Stimulated activated CD4-positive, alpha-beta T cell treated with anti-CD3 and anti-CD28 coated beads, Interleukin-12 subunit alpha, Interleukin-12 subunit beta, amount 100 ng/mL, for 4 hours (primary cell): Measurements from ENCODE around the gene DDX47.

Source experiments
- DNase-seq: peaks from one replicate; pipeline ENCODE4 v3.0.0-alpha.2; 2020

DDX47 gene

DNA sequence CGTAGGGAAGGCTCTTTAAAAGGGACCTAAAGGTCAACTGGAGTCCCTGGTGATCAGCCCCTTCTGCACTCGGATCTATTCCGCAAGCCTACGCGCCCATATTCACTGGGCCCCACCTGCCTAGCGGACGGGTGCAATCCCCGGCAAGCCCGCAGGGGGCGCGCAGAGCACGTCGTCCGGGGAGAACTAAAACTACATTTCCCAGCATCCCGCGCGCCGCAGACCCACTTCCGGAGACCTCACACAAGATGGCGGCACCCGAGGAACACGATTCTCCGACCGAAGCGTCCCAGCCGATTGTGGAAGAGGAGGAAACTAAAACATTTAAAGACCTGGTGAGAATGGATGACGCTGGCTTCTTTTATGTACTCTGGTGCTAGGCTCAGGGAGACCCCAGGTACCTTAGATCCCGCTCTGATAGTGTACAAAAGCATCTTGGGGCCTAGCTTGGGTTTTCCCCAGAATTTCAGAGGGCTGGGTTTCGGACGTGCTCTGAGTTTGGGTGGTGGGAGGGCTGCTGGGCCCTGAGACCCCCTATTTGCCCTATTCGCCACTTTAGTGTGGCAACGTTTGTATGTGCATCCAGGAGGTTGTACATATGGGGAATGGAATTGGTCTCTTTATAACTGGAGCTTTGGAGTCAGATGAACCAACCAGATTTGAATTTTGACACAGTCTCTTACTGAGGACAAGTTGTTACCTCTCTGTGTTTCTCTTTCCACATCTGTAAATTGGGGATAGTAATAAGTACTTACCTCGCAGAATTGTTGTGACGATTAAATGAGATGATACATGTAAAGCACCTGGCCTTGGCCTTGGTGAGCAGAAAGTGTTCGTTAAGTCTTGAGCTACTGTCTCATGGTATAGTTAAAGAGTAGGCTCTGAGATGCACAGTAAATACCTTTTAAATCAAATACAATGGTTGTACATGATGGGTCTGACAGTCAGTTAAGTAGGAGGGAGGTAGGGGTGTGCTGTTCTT lies at the start of gene DDX47:
Gene DDX47 (plus strand): TSS at position 227 of the 982 bp plus-strand sequence. CDS start 22 bp downstream, at position 249.
- DNase-seq: peak; percentile 98

DNA sequence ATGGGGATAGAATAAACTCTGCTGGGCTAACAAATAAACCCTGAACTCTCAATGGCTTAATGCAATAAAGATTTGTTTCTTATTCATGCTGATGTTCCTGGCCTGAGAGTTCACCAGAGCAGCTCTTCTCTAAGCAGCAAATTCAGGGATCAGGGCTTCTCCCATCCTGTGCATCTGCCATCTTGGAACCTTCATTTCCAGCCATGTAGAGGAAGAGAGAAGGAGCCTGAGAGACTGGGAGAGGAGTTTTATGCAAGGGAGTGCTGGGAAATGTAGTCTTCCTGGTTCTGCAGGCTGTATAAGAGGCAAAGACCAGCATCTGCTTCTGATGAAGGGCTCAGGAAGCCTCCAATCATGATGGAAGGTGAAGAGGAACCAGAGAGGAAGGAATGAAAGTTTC lies 48.3 kb upstream of the DDX47 start:
- no peak for DNase-seq

DNA sequence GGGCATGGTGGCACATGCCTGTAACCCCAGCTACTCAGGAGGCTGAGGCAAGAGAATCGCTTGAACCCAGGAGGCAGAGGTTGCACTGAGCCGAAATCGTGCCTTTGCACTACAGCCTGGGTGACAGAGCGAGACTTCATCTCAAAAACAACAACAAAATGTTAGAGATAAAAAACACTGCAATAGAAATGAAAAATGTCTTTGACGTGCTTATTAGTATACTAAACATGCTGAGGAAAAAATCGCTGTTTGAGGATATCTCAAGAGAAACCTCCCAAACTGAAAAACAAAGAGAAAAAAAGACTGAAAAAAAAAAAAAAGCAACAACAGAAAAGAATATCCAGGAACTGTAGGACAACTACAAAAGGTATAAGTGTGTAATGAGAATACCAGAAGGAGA lies 42.9 kb upstream of the DDX47 start:
- DNase-seq: no peak

DNA sequence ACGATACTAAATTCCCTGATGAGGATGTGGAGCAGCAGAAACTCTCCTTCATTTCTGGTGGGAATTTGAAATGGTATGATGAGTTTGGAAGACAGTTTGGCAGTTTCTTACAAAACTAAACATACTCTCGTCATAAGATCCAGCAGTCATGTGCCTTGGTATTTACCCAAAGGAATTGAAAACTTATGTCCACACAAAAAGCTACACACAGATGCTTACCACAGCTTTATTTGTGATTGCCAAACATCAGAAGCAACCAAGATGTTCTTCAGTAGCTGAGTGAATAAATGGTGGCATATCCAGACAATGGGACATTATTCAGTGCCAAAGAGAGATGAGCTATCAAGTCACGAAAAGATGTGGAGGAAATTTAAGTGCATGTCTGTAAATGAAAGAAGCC lies 38.4 kb upstream of the DDX47 start:
- no peak for DNase-seq

DNA sequence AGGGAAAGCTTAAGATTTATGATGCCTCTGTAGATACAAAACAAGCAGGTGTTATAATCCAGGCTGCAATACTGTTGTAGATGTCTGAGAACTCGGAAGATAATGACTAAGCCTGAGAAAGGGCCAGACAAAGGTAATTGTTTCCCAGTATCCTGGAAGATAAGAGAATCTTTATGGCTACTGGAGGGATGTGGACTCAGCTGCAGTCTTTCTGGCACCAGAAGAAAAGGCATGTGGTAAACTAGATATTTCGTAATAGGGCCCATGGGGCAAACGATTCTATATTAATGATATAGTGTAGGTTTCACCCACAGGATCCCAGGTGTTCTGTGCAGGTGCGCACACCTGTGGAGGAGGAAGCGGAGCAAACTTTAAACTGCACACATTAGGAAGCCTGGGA lies 36.9 kb upstream of the DDX47 start:
- DNase-seq: no peak

DNA sequence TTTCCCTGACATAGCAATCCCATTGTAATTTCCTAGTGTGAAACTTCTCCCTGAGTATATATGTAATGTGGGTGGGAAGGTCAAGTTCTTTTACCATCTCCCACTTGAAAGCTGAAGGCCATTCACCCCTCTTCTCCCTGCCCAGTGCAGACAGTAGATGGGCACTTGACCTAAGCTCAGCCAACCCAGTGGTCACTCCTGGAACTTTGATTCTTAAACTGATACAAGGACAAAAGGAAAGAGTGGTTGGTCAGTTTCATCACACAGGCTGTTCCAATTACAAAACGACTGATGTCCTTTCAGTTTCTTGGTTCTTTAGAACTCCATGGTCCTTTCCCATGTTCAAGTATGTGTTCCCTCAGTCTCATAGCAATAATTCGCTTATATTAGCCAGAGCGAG lies 36.1 kb upstream of the DDX47 start:
- DNase-seq: no peak

DNA sequence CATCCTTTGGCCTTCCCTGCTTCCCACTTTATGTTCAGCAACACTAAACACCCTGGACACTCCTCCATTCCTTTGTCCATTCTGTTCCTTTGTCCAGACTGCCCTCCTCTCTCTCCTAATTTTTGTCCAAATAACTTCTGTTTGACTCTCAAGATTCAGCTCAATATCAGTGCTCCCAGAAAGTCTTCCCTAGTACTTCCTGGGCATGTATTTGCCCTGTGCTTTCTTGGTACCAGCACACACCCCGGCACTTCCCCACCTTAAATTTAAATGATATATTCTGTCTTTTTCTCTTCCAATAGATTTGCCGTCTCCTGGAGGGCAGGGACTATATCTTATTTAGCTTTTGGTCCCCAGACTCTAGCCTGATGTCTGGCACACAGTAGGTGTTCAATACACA lies 34.1 kb upstream of the DDX47 start:
- no peak for DNase-seq

DNA sequence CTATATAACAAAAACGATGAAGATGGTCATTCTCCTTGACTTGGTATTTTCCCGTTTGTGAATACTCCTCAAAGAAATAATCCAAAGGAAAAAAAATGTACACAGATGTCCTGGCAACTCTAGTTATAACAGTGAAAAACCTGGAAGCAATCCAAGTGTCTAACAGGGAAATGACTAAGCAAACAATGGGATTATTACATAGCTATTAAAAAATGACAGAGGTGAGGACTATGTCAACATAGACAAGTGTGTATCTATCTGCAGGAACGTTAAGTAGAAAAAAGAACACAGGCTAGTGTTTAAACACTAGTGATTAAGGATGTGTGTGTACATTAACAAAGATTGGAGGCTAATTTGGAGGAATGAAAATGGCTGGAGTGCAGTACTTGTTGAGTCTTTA lies 33.6 kb upstream of the DDX47 start:
- DNase-seq: no peak

DNA sequence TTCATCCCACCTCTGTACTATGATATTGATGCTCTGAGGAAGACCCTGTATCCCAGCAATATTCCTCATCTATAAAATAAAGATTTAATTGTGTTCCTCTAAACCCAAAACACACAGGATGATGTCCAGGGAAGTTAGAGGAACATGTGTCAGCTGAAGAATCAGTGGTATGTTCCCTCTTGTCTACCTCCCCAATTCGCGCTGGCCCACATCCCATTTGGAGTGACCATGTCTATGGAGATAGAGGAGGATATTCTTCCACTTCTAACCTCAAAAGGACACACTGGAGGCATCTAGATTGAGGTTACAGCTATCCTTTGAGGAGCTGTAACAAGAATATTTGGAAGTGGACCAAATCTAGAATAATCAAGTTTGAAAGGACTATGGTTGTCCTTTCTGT lies 29.0 kb upstream of the DDX47 start:
- no peak for DNase-seq

DNA sequence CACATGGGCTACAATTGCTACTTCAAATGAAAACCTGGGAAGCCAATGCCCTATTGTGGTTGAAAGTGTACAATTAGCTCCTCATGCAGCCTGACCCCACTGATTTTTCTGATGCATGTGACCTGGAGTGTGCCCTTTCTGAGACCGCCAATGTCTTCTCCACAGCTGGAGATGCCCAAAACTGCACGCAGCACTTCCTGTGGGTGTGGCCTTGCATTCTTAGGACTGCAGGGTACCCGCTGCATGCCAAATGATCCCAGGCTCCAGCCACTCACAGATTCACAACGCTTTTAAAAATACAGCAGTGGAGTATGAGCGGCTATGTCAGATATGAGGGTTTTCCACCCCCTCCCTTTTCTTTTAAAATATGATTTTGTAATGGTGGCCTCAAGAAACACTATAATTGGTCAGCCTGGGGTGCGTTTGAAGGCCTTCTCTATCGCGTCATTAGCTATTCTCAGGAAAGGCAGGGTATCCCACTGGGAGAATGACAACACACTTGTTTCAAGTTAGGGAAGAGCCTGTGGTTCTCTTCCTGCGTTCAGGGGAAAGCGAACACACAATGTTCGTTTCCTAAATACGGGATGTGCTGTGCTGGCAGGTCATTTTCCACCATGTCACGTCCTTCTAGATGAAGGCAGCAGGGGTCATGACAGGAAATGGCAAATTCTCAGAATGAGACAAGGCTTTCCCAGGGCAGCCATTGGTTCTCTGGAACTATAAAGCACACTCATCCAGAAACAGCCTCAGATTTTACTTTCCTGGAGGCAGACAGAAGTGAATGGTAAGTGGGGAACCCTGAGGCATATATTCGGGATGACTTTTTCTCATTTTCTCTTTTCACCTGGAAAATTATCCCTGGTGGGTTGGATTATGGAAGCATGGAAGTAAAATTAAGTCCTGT lies 28.0 kb upstream of the DDX47 start, which contains the start of gene APOLD1:
Gene APOLD1 (plus strand): TSS at position 749 of the 904 bp plus-strand sequence. CDS start 33 bp downstream, at position 782.
- DNase-seq: no peak

DNA sequence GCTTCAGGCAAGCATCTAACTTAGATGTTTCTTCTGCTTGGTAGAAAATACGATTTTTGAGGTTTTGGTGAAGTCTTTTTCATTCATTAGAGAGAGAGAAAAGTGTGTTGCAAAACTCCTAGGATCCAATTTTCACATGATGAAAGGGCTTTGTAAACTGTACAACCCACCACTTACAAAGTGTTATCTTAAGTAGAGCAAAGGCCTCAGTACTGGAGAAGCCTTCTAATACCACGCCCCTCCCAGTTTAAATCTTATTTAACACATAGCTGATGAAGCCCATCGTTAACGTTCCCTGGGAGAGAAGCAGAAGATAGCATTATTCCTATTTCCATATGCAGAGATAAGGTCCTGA lies 26.8 kb upstream of the DDX47 start:
- no peak for DNase-seq

DNA sequence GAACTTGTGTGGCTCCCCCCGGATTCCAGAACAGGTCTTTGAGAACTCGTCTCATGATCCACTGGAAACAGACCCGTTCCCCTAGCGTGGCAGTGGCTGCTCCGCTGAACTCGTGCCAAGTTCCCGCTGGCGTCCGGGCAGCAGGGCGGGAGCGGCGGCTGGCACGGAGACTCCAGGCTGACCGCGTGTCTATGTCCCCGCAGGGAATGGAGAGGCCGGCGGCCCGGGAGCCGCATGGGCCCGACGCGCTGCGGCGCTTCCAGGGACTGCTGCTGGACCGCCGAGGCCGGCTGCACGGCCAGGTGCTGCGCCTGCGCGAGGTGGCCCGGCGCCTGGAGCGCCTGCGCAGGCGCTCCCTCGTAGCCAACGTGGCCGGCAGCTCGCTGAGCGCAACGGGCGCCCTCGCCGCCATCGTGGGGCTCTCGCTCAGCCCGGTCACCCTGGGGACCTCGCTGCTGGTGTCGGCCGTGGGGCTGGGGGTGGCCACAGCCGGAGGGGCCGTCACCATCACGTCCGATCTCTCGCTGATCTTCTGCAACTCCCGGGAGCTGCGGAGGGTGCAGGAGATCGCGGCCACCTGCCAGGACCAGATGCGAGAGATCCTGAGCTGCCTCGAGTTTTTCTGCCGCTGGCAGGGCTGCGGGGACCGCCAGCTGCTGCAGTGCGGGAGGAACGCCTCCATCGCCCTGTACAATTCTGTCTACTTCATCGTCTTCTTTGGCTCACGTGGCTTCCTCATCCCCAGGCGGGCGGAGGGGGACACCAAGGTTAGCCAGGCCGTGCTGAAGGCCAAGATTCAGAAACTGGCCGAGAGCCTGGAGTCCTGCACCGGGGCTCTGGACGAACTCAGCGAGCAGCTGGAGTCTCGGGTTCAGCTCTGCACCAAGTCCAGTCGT lies 26.2 kb upstream of the DDX47 start:
- DNase-seq: peak; percentile 73

DNA sequence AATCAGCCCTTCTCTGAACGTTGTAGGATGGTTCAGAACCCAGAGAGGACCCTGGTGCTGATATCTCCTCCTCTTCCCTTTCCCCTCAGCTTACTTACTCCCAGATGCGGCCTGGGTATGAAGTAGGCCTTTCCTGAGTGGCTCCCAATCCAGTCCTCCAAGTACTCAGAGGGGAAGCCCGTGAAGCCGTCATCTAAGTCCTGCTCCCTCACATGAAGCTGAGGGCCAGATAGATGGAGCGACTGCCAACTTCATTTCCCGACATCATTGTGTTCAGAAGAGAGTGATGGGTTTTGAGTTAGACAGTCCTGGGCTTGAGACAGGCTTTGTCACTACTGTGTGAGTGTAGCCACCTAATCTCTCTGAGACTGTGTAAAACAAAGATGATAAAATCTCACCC lies 25.0 kb upstream of the DDX47 start:
- DNase-seq: no peak

DNA sequence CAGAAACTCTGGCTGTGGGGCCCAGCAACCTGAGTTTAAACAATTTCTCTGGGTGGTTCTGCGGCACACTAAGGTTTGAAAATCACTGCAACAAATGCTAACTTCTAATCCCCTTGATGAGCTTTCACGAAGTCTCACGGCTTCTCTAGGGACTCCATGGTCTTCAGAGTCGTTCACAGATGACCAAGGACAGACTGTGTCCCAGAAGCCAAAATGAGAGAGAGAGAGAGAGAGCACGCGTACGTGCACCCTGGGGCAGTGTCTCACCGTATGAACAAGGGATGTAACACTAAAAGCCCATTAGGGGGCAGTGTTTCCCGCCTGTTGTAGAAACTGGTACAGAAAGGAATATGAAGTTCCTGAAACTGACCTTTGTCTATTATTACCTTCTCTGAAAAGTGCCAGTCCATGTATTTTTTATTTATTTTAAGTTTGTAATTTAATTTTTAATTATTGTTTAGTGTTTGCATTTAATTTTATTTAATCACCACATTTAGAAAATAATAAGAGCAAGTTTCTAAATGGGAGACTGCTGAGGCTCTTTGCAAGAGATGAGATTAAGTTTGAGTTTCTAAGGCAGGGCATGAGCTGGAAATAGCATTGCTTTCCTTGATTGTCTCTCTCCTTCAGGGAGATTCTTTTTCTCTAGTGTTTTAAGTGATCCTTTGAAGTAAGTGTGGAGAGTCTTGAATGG lies 24.3 kb upstream of the DDX47 start:
- DNase-seq: peak; percentile 49

DNA sequence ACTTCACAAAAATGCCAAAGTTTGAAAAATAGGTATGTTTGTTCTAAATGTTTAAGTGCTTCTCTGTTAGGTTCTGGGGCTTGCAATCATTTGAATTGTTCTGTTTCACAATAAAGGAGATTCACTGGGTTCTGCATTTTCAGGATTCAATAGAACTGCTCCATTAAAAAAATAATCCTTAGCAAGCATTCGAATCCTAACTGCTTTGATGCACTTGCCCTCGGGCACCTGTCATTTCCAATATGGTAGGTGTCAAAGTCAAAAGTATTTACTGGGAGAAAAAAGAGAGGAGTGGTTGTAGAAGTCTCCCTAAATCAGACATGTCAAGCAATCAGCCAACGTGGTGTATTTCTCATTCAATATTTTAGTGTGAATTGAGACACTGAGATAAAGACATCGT lies 22.2 kb upstream of the DDX47 start:
- DNase-seq: no peak

DNA sequence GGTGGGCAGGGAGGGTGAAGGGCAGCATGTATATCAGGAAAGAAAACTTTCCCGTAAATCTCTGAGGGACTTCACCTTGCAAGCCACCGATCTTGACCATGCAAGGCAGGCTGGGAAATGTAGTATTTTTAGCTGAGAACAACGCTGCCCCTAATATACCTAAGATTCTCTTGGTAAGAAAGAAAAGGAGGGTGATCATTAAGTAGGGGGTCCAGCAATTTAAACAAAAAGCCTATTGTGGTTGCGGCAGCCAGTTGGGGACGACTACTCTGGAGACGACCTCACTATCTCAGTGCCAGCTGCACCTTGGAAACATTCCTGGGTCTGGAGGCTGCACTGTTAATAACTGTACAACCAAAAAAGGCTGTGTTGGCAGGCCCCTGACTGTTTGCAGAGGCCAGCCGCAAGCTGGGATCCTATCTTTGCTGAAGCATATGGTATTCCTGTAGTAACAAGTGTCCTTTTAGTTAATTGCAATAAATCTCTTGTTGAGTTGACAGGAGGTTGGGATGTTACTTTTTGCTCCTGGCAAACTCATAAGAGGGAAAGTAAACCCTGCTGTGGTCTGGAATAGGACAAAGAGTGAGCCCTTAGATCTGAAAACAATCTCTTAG lies 21.3 kb upstream of the DDX47 start:
- DNase-seq: no peak

DNA sequence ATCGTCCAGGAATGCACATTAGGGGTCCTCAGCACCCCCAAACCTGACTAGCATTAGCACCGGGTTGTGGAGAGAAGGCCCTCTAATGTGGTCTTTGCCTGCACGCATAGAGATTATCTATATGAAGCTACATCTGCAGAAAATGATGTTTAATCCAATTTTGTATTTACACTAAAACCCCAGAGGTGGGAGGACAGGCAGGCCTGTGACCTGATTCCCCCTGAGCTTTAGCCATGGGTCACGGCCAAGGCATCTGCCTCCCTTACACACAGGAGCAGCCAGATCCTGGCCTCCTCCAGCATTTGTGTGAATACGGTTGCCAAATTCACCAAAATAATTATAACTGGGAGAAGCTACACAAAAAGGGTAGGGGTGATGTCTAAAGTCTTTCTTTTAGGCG lies 20.7 kb upstream of the DDX47 start:
- no peak for DNase-seq

DNA sequence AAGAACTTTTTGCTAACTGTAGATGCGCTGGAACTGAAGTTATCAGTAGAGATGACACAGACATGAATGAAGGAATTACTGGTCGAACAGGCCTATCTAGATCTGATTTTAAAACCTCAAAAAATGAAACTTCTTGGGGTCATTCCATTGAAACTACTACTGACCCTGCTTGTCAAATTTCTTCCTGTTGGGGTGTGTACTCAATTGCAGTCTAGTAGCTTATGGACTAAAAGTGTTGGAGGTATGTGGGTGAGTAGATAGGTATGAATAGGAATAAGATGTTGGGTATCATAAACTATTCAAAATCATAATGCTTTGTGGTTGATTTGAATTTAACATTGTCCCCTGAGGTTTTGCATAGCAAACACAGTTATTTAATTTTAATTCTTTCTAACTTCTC lies 18.5 kb upstream of the DDX47 start:
- DNase-seq: no peak

DNA sequence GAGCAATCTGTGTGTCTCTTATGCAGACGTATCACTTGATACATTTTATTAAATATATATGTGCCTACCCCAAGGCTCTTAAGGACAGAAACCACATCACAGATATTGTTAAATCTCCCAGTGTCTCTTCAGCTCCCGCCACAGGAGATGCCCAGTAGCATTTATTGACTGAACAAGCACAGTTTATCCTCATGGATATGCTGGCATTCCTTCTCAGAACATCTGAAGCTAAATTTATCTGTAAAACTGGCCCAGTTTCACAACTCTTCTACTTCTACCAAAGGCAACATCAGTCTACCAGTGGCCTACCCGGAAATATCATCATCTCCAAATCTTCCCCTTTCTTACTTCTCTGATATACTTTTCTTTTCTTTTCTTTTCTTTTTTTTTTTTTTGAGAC lies 17.0 kb upstream of the DDX47 start:
- no peak for DNase-seq

DNA sequence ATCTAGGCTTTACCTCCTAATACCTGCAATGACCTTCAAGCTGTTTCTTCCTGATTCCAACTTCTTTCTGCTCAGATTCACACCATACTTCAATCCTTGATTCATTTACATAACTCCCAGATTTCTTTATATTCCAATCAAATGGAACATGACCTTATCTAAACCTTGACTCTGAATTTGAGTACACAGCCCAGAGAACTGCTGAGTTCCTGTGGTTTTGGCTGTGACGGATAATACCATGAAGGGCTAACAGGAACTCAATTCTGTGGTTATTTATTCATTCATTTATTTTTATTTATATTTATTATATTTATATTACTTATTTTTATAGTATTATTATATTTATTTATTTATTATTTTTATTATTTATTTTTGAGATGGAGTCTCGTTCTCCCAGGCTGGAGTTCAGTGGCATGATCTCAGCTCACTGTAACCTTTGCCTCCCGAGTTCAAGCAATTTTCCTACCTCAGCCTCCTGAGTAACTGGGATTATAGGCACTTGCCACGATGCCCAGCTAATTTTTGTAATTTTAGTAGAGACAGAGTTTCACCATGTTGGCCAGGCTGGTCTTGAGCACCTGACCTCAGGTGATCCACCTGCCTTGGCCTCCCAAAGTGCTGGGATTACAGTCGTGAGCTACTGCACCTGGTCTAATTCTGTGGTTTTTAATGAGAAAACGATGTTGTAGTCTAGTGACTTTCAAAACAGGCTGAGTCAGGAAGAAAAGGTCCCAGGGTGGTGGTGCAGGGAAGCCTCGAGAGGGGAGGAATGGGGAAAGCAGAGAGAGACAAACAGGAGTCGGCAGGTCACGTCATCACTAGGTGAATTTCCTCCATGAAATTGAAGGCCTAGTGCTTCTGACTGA lies 16.0 kb upstream of the DDX47 start:
- DNase-seq: no peak

DNA sequence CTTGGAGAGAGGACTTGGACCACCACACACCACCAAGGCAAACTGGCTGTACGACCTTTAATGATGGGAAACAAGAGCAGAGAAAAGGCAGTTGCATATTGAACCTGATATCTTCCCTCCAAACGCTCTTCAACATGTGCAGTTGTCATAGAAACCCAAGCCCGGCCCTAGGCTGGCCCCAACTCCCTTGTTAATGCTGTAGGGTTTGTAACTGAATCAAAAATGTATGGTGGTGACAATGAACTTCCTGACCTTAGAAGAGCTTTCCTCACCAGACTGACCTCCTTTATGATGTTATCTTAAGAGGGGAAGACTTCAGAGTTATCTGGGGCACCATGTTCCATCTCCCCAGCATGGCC lies 15.4 kb upstream of the DDX47 start:
- no peak for DNase-seq
